B cell (primary cell): ENCODE results near the gene CCDC83. TPM values are rescaled to one million over a fixed set of nuclear protein-coding genes. Genes with fewer than 3 reads are reported as not detected.

Experiments used
- ATAC-seq: fragments of 200-7000 bp; cut with Tn5 transposase; one replicate; pipeline ENCODE4 v1.10.0; 2021; ENCODE audit warnings: low read depth, mild to moderate bottlenecking, moderate number of reproducible peaks, moderate library complexity
- CTCF ChIA-PET: fragments of 350-600 bp; sonication (Branson Sonifier 250); formaldehyde crosslinking; loops from one replicate; lab custom pipeline; 2021; ENCODE audit warnings: antibody characterized with exemption, inconsistent platforms; lab: Charles Lee
- POLR2A ChIA-PET: fragments of 350-600 bp; sonication (Branson Sonifier 250); formaldehyde crosslinking; loops from one replicate; lab custom pipeline; 2021; ENCODE audit warnings: antibody characterized with exemption; lab: Charles Lee
- DNase-seq: peaks from one replicate; pipeline ENCODE4 v3.0.0; 2013
- H2AFZ ChIP-seq: 2 replicates; pipeline ENCODE4 v1.6.1; 2012; ENCODE audit warnings: mild to moderate bottlenecking, low read depth, low read length; ENCODE audit not compliant: insufficient read depth, poor library complexity, severe bottlenecking
- H3K27ac ChIP-seq, 2 donors: 1 replicate in 1 of 2; 2 replicates in 1 of 2; pipeline ENCODE4 v1.5.1; 2012 to 2013; ENCODE audit warnings: low read length in 2 of 2, mild to moderate bottlenecking in 2 of 2, moderate library complexity in 1 of 2
- H3K27me3 ChIP-seq, 4 experiments: fragments of 200-600 bp in 1 of 4; sonication (generic) in 1 of 4; replicated peaks in 1 of 4; 1 replicate in 2 of 4; 2 replicates in 2 of 4; pipeline versions ENCODE4 v1.6.1 to v1.7.0; 2013 to 2016; ENCODE audit warnings: low read length in 3 of 4, mild to moderate bottlenecking in 2 of 4, mixed read lengths in 1 of 4, moderate library complexity in 1 of 4; ENCODE audit not compliant: insufficient read depth in 4 of 4, control insufficient read depth in 3 of 4; ENCODE audit errors: control extremely low read depth in 1 of 4
- H3K36me3 ChIP-seq, 2 experiments: replicated peaks in 1 of 2; 1 replicate in 1 of 2; 2 replicates in 1 of 2; pipeline versions ENCODE4 v1.6.1 to v1.7.1; 2013; ENCODE audit warnings: low read length in 1 of 2; ENCODE audit not compliant: insufficient read depth in 2 of 2, control insufficient read depth in 1 of 2; ENCODE audit errors: control extremely low read depth in 1 of 2, extremely low read depth in 1 of 2
- H3K4me1 ChIP-seq, 2 donors: fragments of 200-600 bp in 1 of 2; sonication (generic) in 1 of 2; 1 replicate in 1 of 2; 2 replicates in 1 of 2; pipeline versions ENCODE4 v1.5.1 to v1.6.1; 2013 to 2017; ENCODE audit warnings: low read length in 2 of 2; ENCODE audit not compliant: control insufficient read depth in 2 of 2, insufficient read depth in 2 of 2
- H3K4me2 ChIP-seq: replicated peaks from 2 replicates; pipeline ENCODE3; 2012; ENCODE audit warnings: mild to moderate bottlenecking, low read depth, low read length; ENCODE audit not compliant: poor library complexity, severe bottlenecking
- H3K4me3 ChIP-seq, 5 experiments: fragments of 200-600 bp in 1 of 5; sonication (generic) in 1 of 5; 1 replicate in 3 of 5; 2 replicates in 2 of 5; pipeline versions ENCODE4 v1.5.1 to v1.7.0; 2011 to 2016; ENCODE audit warnings: low read length in 4 of 5, mild to moderate bottlenecking in 4 of 5, low read depth in 2 of 5, control low read depth in 1 of 5, moderate library complexity in 1 of 5; ENCODE audit not compliant: insufficient read depth in 1 of 5; ENCODE audit errors: control extremely low read depth in 1 of 5, extremely low read depth in 1 of 5
- H3K79me2 ChIP-seq: fragments of 200-600 bp; sonication (generic); one replicate; pipeline ENCODE4 v1.6.0; 2016; ENCODE audit warnings: low read length; ENCODE audit not compliant: control insufficient read depth, insufficient read depth
- H3K9ac ChIP-seq: fragments of 200-600 bp; sonication (generic); 2 replicates; pipeline ENCODE4 v1.6.1; 2017; ENCODE audit warnings: mild to moderate bottlenecking, low read length, moderate library complexity
- H3K9me3 ChIP-seq, 3 donors: one replicate each; pipeline versions ENCODE4 v1.6.1 to v1.7.1; 2013; ENCODE audit warnings: low read length in 2 of 3; ENCODE audit not compliant: control insufficient read depth in 2 of 3, insufficient read depth in 1 of 3; ENCODE audit errors: control extremely low read depth in 1 of 3
- H4K20me1 ChIP-seq: 2 replicates; pipeline ENCODE4 v1.6.0; 2012; ENCODE audit warnings: mild to moderate bottlenecking, low read length; ENCODE audit not compliant: insufficient read depth, control insufficient read depth, poor library complexity, severe bottlenecking
- H3K27ac Mint-ChIP-seq: one replicate; pipeline ENCODE4 v1.8.0; 2021; ENCODE audit warnings: mixed read lengths
- H3K27me3 Mint-ChIP-seq: one replicate; pipeline ENCODE4 v1.8.0; 2021; ENCODE audit warnings: mixed read lengths
- H3K4me1 Mint-ChIP-seq: one replicate; pipeline ENCODE4 v1.8.0; 2021; ENCODE audit warnings: mixed read lengths
- H3K4me3 Mint-ChIP-seq: one replicate; pipeline ENCODE4 v1.8.0; 2021; ENCODE audit warnings: mixed read lengths
- H3K9me3 Mint-ChIP-seq: one replicate; pipeline ENCODE4 v1.8.0; 2022; ENCODE audit warnings: mixed read lengths; ENCODE audit not compliant: insufficient read depth
- EZH2 ChIP-seq: IDR thresholded peaks from 2 replicates; pipeline ENCODE4 v1.6.1; 2012; ENCODE audit warnings: borderline replicate concordance, low read depth, mild to moderate bottlenecking, moderate library complexity, low read length; ENCODE audit not compliant: insufficient read depth, poor library complexity, severe bottlenecking
- WGBS: methylation state at CpG from one replicate; pipeline ENCODE4 v1.1.5; 2013; ENCODE audit warnings: missing lambda C conversion rate; ENCODE audit not compliant: insufficient coverage; 5-methylcytosine and 5-hydroxymethylcytosine counted together
- intact Hi-C: fragments of 100-400 bp; cut with micrococcal nuclease; formaldehyde crosslinking; loops from one replicate; pipeline ENCODE4 v1.10.0; 2022
- polyA plus RNA-seq: library from polyadenylated mRNA; depleted of rRNA; stranded (reverse); fragments of >200 nt; gene quantifications from 2 replicates; pipeline ENCODE4 v1.2.3, GENCODE V29; 2012
- total RNA-seq, 2 donors: library from RNA; stranded (reverse); fragments of 120-200 nt in 1 of 2; gene quantifications; 1 replicate in 1 of 2; 2 replicates in 1 of 2; pipeline versions ENCODE4 v1.2.3 to v1.2.4, GENCODE V29; 2013 to 2022
- TF ChIP-seq, protein P1 (sequence below): fragments of 200-600 bp; IDR thresholded peaks from one replicate; pipeline ENCODE4 v1.8.0; 2022; ENCODE audit warnings: antibody characterized with exemption, mild to moderate bottlenecking

The CCDC83 gene
- total and polyA plus RNA-seq, 2 donors (not counting 1 experiment from before 2014, with no cell fraction given) = not detected

DNA sequence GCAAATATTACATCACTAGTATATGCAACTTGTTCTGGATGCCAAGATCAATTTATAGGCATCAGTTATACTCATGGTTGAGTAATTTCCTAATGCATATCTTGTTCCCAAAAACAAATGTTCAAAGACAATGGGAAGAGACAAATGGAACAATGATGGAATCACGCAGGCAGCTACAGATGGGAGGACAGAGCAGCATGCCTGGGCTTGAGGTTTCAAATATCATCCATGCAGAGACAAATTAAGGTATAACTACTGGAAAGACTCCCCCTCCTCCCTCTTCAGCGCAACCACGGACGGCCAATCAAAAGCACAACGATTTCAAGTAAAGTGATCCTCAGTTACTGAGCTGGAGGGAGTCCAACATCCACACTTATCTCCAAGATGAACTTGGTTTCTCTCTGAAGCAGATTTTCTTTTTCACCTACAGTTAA is 106.8 kb downstream of the CCDC83 start:
- Mint-ChIP-seq H3K4me3 (no peak overlapping the region), H3K4me1 (no peaks in the 10 kb centered on the region), H3K27me3 (no peaks in the 10 kb centered on the region), H3K27ac (no peak overlapping the region), H3K9me3 (no peaks in the 10 kb centered on the region)
- DNase-seq (no peak), ATAC-seq (no peak)
- H3K9me3 ChIP-seq = no peaks in the 10 kb centered on the region
- H3K79me2 ChIP-seq = no peaks in the 10 kb centered on the region
- intact Hi-C loops = no loop called here
- H4K20me1 ChIP-seq = peaks cover 27% of the 10 kb centered on the region
- H3K27ac ChIP-seq = no peak overlapping the region
- H2AFZ ChIP-seq = no peak overlapping the region
- H3K36me3 ChIP-seq = peaks cover 3 to 73% of the 10 kb centered on the region in 2 experiments
- no peak for TF ChIP-seq EZH2
- TF ChIP-seq, protein P1, sequence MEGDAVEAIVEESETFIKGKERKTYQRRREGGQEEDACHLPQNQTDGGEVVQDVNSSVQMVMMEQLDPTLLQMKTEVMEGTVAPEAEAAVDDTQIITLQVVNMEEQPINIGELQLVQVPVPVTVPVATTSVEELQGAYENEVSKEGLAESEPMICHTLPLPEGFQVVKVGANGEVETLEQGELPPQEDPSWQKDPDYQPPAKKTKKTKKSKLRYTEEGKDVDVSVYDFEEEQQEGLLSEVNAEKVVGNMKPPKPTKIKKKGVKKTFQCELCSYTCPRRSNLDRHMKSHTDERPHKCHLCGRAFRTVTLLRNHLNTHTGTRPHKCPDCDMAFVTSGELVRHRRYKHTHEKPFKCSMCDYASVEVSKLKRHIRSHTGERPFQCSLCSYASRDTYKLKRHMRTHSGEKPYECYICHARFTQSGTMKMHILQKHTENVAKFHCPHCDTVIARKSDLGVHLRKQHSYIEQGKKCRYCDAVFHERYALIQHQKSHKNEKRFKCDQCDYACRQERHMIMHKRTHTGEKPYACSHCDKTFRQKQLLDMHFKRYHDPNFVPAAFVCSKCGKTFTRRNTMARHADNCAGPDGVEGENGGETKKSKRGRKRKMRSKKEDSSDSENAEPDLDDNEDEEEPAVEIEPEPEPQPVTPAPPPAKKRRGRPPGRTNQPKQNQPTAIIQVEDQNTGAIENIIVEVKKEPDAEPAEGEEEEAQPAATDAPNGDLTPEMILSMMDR = no peak
- ChIA-PET CTCF (interaction anchor here (0.6 to 1.3 kb wide), 2 partner anchors 330 to 854 kb away, joined by 3 to 7 read pairs; no protein-coding TSS in a partner anchor), POLR2A (interaction anchor here (0.7 kb wide), 1 partner anchor 338 kb away, joined by 3 read pairs; no protein-coding TSS in a partner anchor)
- WGBS = 73% methylated on average over 4 of the region's 5 CpGs
- H3K4me1 ChIP-seq = no peaks in the 10 kb centered on the region
- no peak overlapping the region for H3K9ac ChIP-seq
- H3K27me3 ChIP-seq = no peaks in the 10 kb centered on the region
- H3K4me3 ChIP-seq = no peak overlapping the region
- H3K4me2 ChIP-seq = no peak overlapping the region

DNA sequence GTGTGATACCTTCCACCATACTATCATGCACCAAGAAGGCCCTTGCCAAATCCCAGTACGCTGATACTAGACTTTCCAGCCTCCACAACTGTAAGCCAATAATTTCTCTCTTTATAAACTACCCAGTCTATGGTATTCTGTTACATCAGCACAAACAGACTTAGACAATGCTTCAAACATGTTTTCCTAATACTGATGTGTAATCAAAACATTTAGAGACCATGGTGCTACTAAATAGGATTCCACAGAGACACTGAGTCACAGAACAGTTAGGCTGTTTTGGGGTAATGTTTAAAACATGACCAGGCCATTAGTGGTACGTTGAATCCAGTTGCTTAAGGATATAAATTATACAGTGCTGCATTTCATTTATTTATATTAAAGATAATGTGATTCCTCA is 110.0 kb downstream of the CCDC83 start:
- Mint-ChIP-seq H3K4me3 (no peak overlapping the region), H3K27me3 (no peaks in the 10 kb centered on the region), H3K4me1 (no peaks in the 10 kb centered on the region), H3K27ac (no peak overlapping the region), H3K9me3 (no peaks in the 10 kb centered on the region)
- H2AFZ ChIP-seq = no peak overlapping the region
- no peak overlapping the region for H3K9ac ChIP-seq
- intact Hi-C loops = no loop called here
- WGBS = 100% methylated on average over 1 of the region's 2 CpGs
- H3K4me2 ChIP-seq = no peak overlapping the region
- CTCF ChIA-PET = interaction anchor here (0.9 kb wide), 1 partner anchor 10 kb away, joined by 3 read pairs; no protein-coding TSS in a partner anchor
- H4K20me1 ChIP-seq = peaks cover 26% of the 10 kb centered on the region
- TF ChIP-seq EZH2 = no peak
- no peaks in the 10 kb centered on the region for H3K79me2 ChIP-seq
- no peaks in the 10 kb centered on the region for H3K9me3 ChIP-seq
- POLR2A ChIA-PET = no interaction called here
- no peak for ATAC-seq
- H3K4me1 ChIP-seq = no peaks in the 10 kb centered on the region
- DNase-seq = no peak
- no peaks in the 10 kb centered on the region for H3K27me3 ChIP-seq
- no peak overlapping the region for H3K27ac ChIP-seq
- no peak overlapping the region for H3K4me3 ChIP-seq
- peaks cover 3 to 71% of the 10 kb centered on the region in 2 experiments for H3K36me3 ChIP-seq
